ENCODE measurements around the gene PPFIA1.

The PPFIA1 gene

GRCh38 chr11:70262951-70263350, 7.5 kb upstream of the PPFIA1 start:
- Histone ChIP-seq H3K9me3 (ENCODE audit: insufficient read depth, low read length) (no peaks in the 10 kb centered on the region), H3K79me2 (ENCODE audit: low read length) (no peaks in the 10 kb centered on the region), H3K27me3 (ENCODE audit: low read depth, low read length) (peaks cover 3% of the 10 kb centered on the region; the same call in 1 of the 2 replicates), H3K9ac (ENCODE audit: low read length) (no peak overlapping the region), H3K36me3 (replicated peaks; ENCODE audit: low read depth, low read length) (no peaks in the 10 kb centered on the region), H3K4me2 (ENCODE audit: low read length) (no peak overlapping the region), H4K20me1 (ENCODE audit: insufficient read depth, low read length) (no peaks in the 10 kb centered on the region), H3K4me3 (ENCODE audit: low read length) (no peak overlapping the region), H2AFZ (ENCODE audit: low read depth, low read length) (no peak overlapping the region), H3K27ac (ENCODE audit: low read length) (no peak overlapping the region), H3K4me1 (ENCODE audit: low read length) (peaks cover 11% of the 10 kb centered on the region)
- no peak for TF ChIP-seq EZH2phosphoT487 (IDR thresholded peaks at IDR 0.05; ENCODE audit: low read depth)
- TF ChIP-seq CTCF (IDR thresholded peaks at IDR 0.05; ENCODE audit: low read depth, low read length), result no peak

GRCh38 chr11:70263363-70263762, 7.1 kb upstream of the PPFIA1 start:
- no peak overlapping the region for H3K4me3 ChIP-seq (ENCODE audit: low read length)
- no peak overlapping the region for H2AFZ ChIP-seq (ENCODE audit: low read depth, low read length)
- H3K27me3 ChIP-seq (ENCODE audit: low read depth, low read length), result peaks cover 3% of the 10 kb centered on the region; the same call in 1 of the 2 replicates
- no peaks in the 10 kb centered on the region for H3K36me3 ChIP-seq (replicated peaks; ENCODE audit: low read depth, low read length)
- no peak overlapping the region for H3K27ac ChIP-seq (ENCODE audit: low read length)
- peaks cover 11% of the 10 kb centered on the region for H3K4me1 ChIP-seq (ENCODE audit: low read length)
- H3K4me2 ChIP-seq (ENCODE audit: low read length), result no peak overlapping the region
- H4K20me1 ChIP-seq (ENCODE audit: insufficient read depth, low read length), result no peaks in the 10 kb centered on the region
- no peaks in the 10 kb centered on the region for H3K79me2 ChIP-seq (ENCODE audit: low read length)
- H3K9ac ChIP-seq (ENCODE audit: low read length), result no peak overlapping the region
- TF ChIP-seq CTCF (IDR thresholded peaks at IDR 0.05; ENCODE audit: low read depth, low read length), result no peak
- no peak for TF ChIP-seq EZH2phosphoT487 (IDR thresholded peaks at IDR 0.05; ENCODE audit: low read depth)
- no peaks in the 10 kb centered on the region for H3K9me3 ChIP-seq (ENCODE audit: insufficient read depth, low read length)

- no peaks in the 10 kb centered on the region for H4K20me1 ChIP-seq (ENCODE audit: insufficient read depth, low read length)
- TF ChIP-seq CTCF (IDR thresholded peaks at IDR 0.05; ENCODE audit: low read depth, low read length) (no peak), EZH2phosphoT487 (IDR thresholded peaks at IDR 0.05; ENCODE audit: low read depth) (no peak)
- H3K4me2 ChIP-seq (ENCODE audit: low read length), result peak overlapping the region; percentile 62
- no peaks in the 10 kb centered on the region for H3K36me3 ChIP-seq (replicated peaks; ENCODE audit: low read depth, low read length)
- H3K27ac ChIP-seq (ENCODE audit: low read length), result no peak overlapping the region
- no peaks in the 10 kb centered on the region for H3K79me2 ChIP-seq (ENCODE audit: low read length)
- H3K4me1 ChIP-seq (ENCODE audit: low read length), result peaks cover 14% of the 10 kb centered on the region
- peak overlapping the region; percentile 59 for H3K4me3 ChIP-seq (ENCODE audit: low read length)
- H2AFZ ChIP-seq (ENCODE audit: low read depth, low read length), result peak overlapping the region; percentile 40
- no peaks in the 10 kb centered on the region for H3K9me3 ChIP-seq (ENCODE audit: insufficient read depth, low read length)
- H3K9ac ChIP-seq (ENCODE audit: low read length), result peak overlapping the region; percentile 24; the same call in 1 of the 2 replicates
- H3K27me3 ChIP-seq (ENCODE audit: low read depth, low read length), result peaks cover 7% of the 10 kb centered on the region; the same call in 1 of the 2 replicates
These were observed 5.1 kb upstream of the PPFIA1 start for GRCh38 chr11:70265341-70265740.

- H3K27me3 ChIP-seq (ENCODE audit: low read depth, low read length), result peaks cover 7% of the 10 kb centered on the region; the same call in 1 of the 2 replicates
- peaks cover 15% of the 10 kb centered on the region for H3K79me2 ChIP-seq (ENCODE audit: low read length)
- TF ChIP-seq CTCF (IDR thresholded peaks at IDR 0.05; ENCODE audit: low read depth, low read length), result no peak
- TF ChIP-seq EZH2phosphoT487 (IDR thresholded peaks at IDR 0.05; ENCODE audit: low read depth), result no peak
- peaks cover 19% of the 10 kb centered on the region for H3K4me1 ChIP-seq (ENCODE audit: low read length)
- no peak overlapping the region for H3K4me2 ChIP-seq (ENCODE audit: low read length)
- no peak overlapping the region for H2AFZ ChIP-seq (ENCODE audit: low read depth, low read length)
- no peak overlapping the region for H3K4me3 ChIP-seq (ENCODE audit: low read length)
- peaks cover 5% of the 10 kb centered on the region for H3K36me3 ChIP-seq (replicated peaks; ENCODE audit: low read depth, low read length)
- no peaks in the 10 kb centered on the region for H3K9me3 ChIP-seq (ENCODE audit: insufficient read depth, low read length)
- H3K9ac ChIP-seq (ENCODE audit: low read length), result no peak overlapping the region
- H4K20me1 ChIP-seq (ENCODE audit: insufficient read depth, low read length), result 0 out of 2 replicates have a peak, but pooled peaks cover 7% of the 10 kb centered on the region
- H3K27ac ChIP-seq (ENCODE audit: low read length), result no peak overlapping the region
These were observed 3.0 kb upstream of the PPFIA1 start for GRCh38 chr11:70267405-70267950.
